T-cell (primary cell): ENCODE data around the gene ENTPD6. TPM values are rescaled to one million over a fixed set of nuclear protein-coding genes. Genes with fewer than 3 reads are reported as not detected.

Experiments used
- ATAC-seq, 4 experiments: fragments of 200-7000 bp in 3 of 4; fragments of 150-1000 bp in 1 of 4; cut with Tn5 transposase; replicated peaks in 1 of 4; 1 replicate in 3 of 4; 2 replicates in 1 of 4; pipeline ENCODE4 v1.10.0; 2021; ENCODE audit warnings: moderate library complexity in 3 of 4, mild to moderate bottlenecking in 2 of 4, moderate number of reproducible peaks in 1 of 4
- CTCF ChIA-PET, 2 donors: fragments of 300-600 bp; sonication (Branson Sonifier 250); formaldehyde crosslinking; loops; one replicate each; lab custom pipeline; 2022; ENCODE audit warnings: antibody characterized with exemption in 2 of 2; lab: Charles Lee
- POLR2A ChIA-PET, 2 donors: fragments of 300-600 bp; sonication (Branson Sonifier 250); formaldehyde crosslinking; loops; one replicate each; lab custom pipeline; 2022; ENCODE audit warnings: antibody characterized with exemption in 2 of 2; lab: Charles Lee
- DNase-seq, 35 experiments: peaks; one replicate each; pipeline versions ENCODE4 v3.0.0 to v3.0.0-alpha.2; 2013 to 2023
- H3K27ac ChIP-seq: one replicate; pipeline ENCODE4 v1.5.1; 2013; ENCODE audit warnings: low read length
- H3K27me3 ChIP-seq, 2 experiments: replicated peaks in 1 of 2; 1 replicate in 1 of 2; 2 replicates in 1 of 2; pipeline versions ENCODE4 v1.6.1 to v1.7.0; 2013; ENCODE audit warnings: low read length in 1 of 2, mixed read lengths in 1 of 2; ENCODE audit not compliant: control insufficient read depth in 2 of 2, insufficient read depth in 2 of 2; ENCODE audit errors: extremely low read depth in 1 of 2
- H3K36me3 ChIP-seq, 2 donors: 1 replicate in 1 of 2; 2 replicates in 1 of 2; pipeline versions ENCODE4 v1.6.1 to v1.7.0; 2013; ENCODE audit warnings: low read length in 1 of 2; ENCODE audit not compliant: control insufficient read depth in 2 of 2, insufficient read depth in 1 of 2; ENCODE audit errors: extremely low read depth in 1 of 2
- H3K4me1 ChIP-seq, 2 experiments: 1 replicate in 1 of 2; 2 replicates in 1 of 2; pipeline versions ENCODE4 v1.6.1 to v1.7.0; 2013; ENCODE audit warnings: low read length in 2 of 2, mixed read lengths in 1 of 2; ENCODE audit not compliant: insufficient read depth in 2 of 2, control insufficient read depth in 1 of 2; ENCODE audit errors: extremely low read depth in 1 of 2
- H3K4me3 ChIP-seq, 2 donors: 1 replicate in 1 of 2; 2 replicates in 1 of 2; pipeline versions ENCODE4 v1.5.1 to v1.7.0; 2013; ENCODE audit warnings: mild to moderate bottlenecking in 2 of 2, low read length in 1 of 2, moderate library complexity in 1 of 2; ENCODE audit not compliant: control insufficient read depth in 1 of 2; ENCODE audit errors: extremely low read depth in 1 of 2
- H3K9me3 ChIP-seq: 2 replicates; pipeline ENCODE4 v1.7.0; 2013
- H3K27ac Mint-ChIP-seq, 2 donors: one replicate each; pipeline ENCODE4 v1.8.0; 2020 to 2021; ENCODE audit warnings: mild to moderate bottlenecking in 2 of 2, mixed read lengths in 2 of 2
- H3K27me3 Mint-ChIP-seq, 2 donors: one replicate each; pipeline ENCODE4 v1.8.0; 2021 to 2022; ENCODE audit warnings: mixed read lengths in 2 of 2
- H3K36me3 Mint-ChIP-seq: one replicate; pipeline ENCODE4 v1.8.0; 2021; ENCODE audit warnings: mixed read lengths
- H3K4me1 Mint-ChIP-seq, 3 donors: one replicate each; pipeline ENCODE4 v1.8.0; 2020 to 2022; ENCODE audit warnings: mixed read lengths in 3 of 3, mild to moderate bottlenecking in 1 of 3
- H3K4me3 Mint-ChIP-seq, 3 donors: one replicate each; pipeline ENCODE4 v1.8.0; 2020 to 2022; ENCODE audit warnings: mild to moderate bottlenecking in 3 of 3, mixed read lengths in 3 of 3, moderate library complexity in 3 of 3
- H3K9me3 Mint-ChIP-seq, 3 donors: one replicate each; pipeline ENCODE4 v1.8.0; 2020 to 2022; ENCODE audit warnings: mixed read lengths in 3 of 3
- WGBS: methylation state at CpG from one replicate; pipeline ENCODE4 v1.1.5; 2013; ENCODE audit warnings: missing lambda C conversion rate; ENCODE audit not compliant: insufficient coverage; 5-methylcytosine and 5-hydroxymethylcytosine counted together
- total RNA-seq, 35 experiments: library from RNA in 6 of 35; stranded (reverse) in 6 of 35; fragments of 120-200 nt in 1 of 35; gene quantifications; one replicate each; pipeline versions ENCODE4 v1.2.1 to v1.2.4 and lab custom pipeline; 2013 to 2026

The ENTPD6 gene
- total RNA-seq, 5 donors from 2014 or later (not counting 1 experiment from before 2014, with no cell fraction given): 80.5 to 102 (median 90.9) TPM

- H3K27ac ChIP-seq: no peak overlapping the region
- 88% methylated on average over 5 of the region's 9 CpGs for WGBS
- ATAC-seq: no peak
- H3K27me3 Mint-ChIP-seq: no peaks in the 10 kb centered on the region
- H3K4me1 Mint-ChIP-seq: peaks cover 35 to 40% (median 36%) of the 10 kb centered on the region in 3 donors
- no peak overlapping the region for H3K27ac Mint-ChIP-seq
- no peaks in the 10 kb centered on the region for H3K9me3 ChIP-seq
- no peaks in the 10 kb centered on the region for H3K4me1 ChIP-seq
- ChIA-PET CTCF (interaction anchor here in 1 of 2 donors (0.5 kb wide), 1 partner anchor 1204 kb away, joined by 4 read pairs; no protein-coding TSS in a partner anchor), POLR2A (no interaction called here)
- H3K36me3 ChIP-seq: no peaks in the 10 kb centered on the region
- H3K27me3 ChIP-seq: no peaks in the 10 kb centered on the region
- DNase-seq: no peak
- H3K4me3 ChIP-seq: no peak overlapping the region
- H3K4me3 Mint-ChIP-seq: no peak overlapping the region
- H3K9me3 Mint-ChIP-seq: no peaks in the 10 kb centered on the region
- H3K36me3 Mint-ChIP-seq: peaks cover 6% of the 10 kb centered on the region
These were observed 9.2 kb downstream of the ENTPD6 start for GRCh38 chr20:25204550-25205276.

- WGBS: 91% methylated on average over 19 of the region's 21 CpGs
- no peak overlapping the region for H3K27ac ChIP-seq
- H3K9me3 ChIP-seq: no peaks in the 10 kb centered on the region
- H3K36me3 ChIP-seq: no peaks in the 10 kb centered on the region
- H3K4me1 ChIP-seq: no peaks in the 10 kb centered on the region
- H3K4me3 Mint-ChIP-seq: no peak overlapping the region
- no peaks in the 10 kb centered on the region for H3K9me3 Mint-ChIP-seq
- no peak for DNase-seq
- peaks cover 27 to 33% (median 29%) of the 10 kb centered on the region in 3 donors for H3K4me1 Mint-ChIP-seq
- ChIA-PET POLR2A (no interaction called here), CTCF (no interaction called here)
- no peaks in the 10 kb centered on the region for H3K27me3 Mint-ChIP-seq
- peaks cover 9% of the 10 kb centered on the region for H3K36me3 Mint-ChIP-seq
- ATAC-seq: no peak
- no peaks in the 10 kb centered on the region for H3K27me3 ChIP-seq
- H3K27ac Mint-ChIP-seq: no peak overlapping the region
- no peak overlapping the region for H3K4me3 ChIP-seq
These were observed 10.0 kb downstream of the ENTPD6 start for GRCh38 chr20:25205277-25206062.

GRCh38 chr20:25206063-25206403 lies 10.5 kb downstream of the ENTPD6 start:
- Histone ChIP-seq H3K27me3 (no peaks in the 10 kb centered on the region), H3K9me3 (no peaks in the 10 kb centered on the region), H3K36me3 (peaks cover 0 to 4% of the 10 kb centered on the region in 2 donors), H3K27ac (no peak overlapping the region), H3K4me3 (no peak overlapping the region), H3K4me1 (no peaks in the 10 kb centered on the region)
- Mint-ChIP-seq H3K4me1 (peaks cover 22 to 27% (median 23%) of the 10 kb centered on the region in 3 donors), H3K9me3 (no peaks in the 10 kb centered on the region), H3K36me3 (peaks cover 9% of the 10 kb centered on the region), H3K27me3 (no peaks in the 10 kb centered on the region), H3K27ac (no peak overlapping the region), H3K4me3 (no peak overlapping the region)
- ATAC-seq (no peak), DNase-seq (no peak)
- ChIA-PET POLR2A (no interaction called here), CTCF (no interaction called here)
- 85% methylated on average over 6 of the region's 9 CpGs for WGBS

GRCh38 chr20:25206548-25206947 lies 11.0 kb downstream of the ENTPD6 start:
- Mint-ChIP-seq H3K27me3 (no peaks in the 10 kb centered on the region), H3K27ac (no peak overlapping the region), H3K9me3 (no peaks in the 10 kb centered on the region), H3K4me1 (peaks cover 18 to 22% (median 20%) of the 10 kb centered on the region in 3 donors), H3K36me3 (peaks cover 12% of the 10 kb centered on the region), H3K4me3 (no peak overlapping the region)
- WGBS: 96% methylated on average over 7 of the region's 8 CpGs
- Histone ChIP-seq H3K4me1 (no peaks in the 10 kb centered on the region), H3K4me3 (no peak overlapping the region), H3K9me3 (no peaks in the 10 kb centered on the region), H3K27me3 (no peaks in the 10 kb centered on the region), H3K27ac (no peak overlapping the region), H3K36me3 (peaks cover 4% of the 10 kb centered on the region in 2 donors)
- POLR2A ChIA-PET: no interaction called here
- ATAC-seq (no peak), DNase-seq (no peak)
- CTCF ChIA-PET: no interaction called here

- ChIA-PET POLR2A (no interaction called here), CTCF (no interaction called here)
- Mint-ChIP-seq H3K9me3 (no peaks in the 10 kb centered on the region), H3K36me3 (peaks cover 20% of the 10 kb centered on the region), H3K4me1 (peaks cover 17 to 18% (median 17%) of the 10 kb centered on the region in 3 donors), H3K27me3 (no peaks in the 10 kb centered on the region), H3K4me3 (no peak overlapping the region), H3K27ac (no peak overlapping the region)
- Histone ChIP-seq H3K4me3 (no peak overlapping the region), H3K27ac (no peak overlapping the region), H3K9me3 (no peaks in the 10 kb centered on the region), H3K27me3 (no peaks in the 10 kb centered on the region), H3K36me3 (peaks cover 4 to 11% of the 10 kb centered on the region in 2 donors), H3K4me1 (no peaks in the 10 kb centered on the region)
- DNase-seq (no peak), ATAC-seq (no peak)
- WGBS: 95% methylated on average over 16 of the region's 22 CpGs
These were observed 11.8 kb downstream of the ENTPD6 start for GRCh38 chr20:25207149-25207959.

GRCh38 chr20:25207960-25208534 lies 12.5 kb downstream of the ENTPD6 start:
- Histone ChIP-seq H3K4me1 (no peaks in the 10 kb centered on the region), H3K27ac (no peak overlapping the region), H3K4me3 (no peak overlapping the region), H3K9me3 (no peaks in the 10 kb centered on the region), H3K27me3 (no peaks in the 10 kb centered on the region), H3K36me3 (peaks cover 4 to 13% of the 10 kb centered on the region in 2 donors)
- POLR2A ChIA-PET: interaction anchor here in 1 of 2 donors (0.6 kb wide), 1 partner anchor 961 kb away, joined by 3 read pairs; no protein-coding TSS in a partner anchor
- DNase-seq (no peak), ATAC-seq (no peak)
- CTCF ChIA-PET: interaction anchor here in 1 of 2 donors (0.6 kb wide), 1 partner anchor 294 kb away, joined by 3 read pairs; no protein-coding TSS in a partner anchor
- Mint-ChIP-seq H3K4me1 (peaks cover 13 to 17% (median 14%) of the 10 kb centered on the region in 3 donors), H3K27me3 (no peaks in the 10 kb centered on the region), H3K4me3 (no peak overlapping the region), H3K36me3 (peaks cover 20% of the 10 kb centered on the region), H3K9me3 (no peaks in the 10 kb centered on the region), H3K27ac (no peak overlapping the region)
- WGBS: 97% methylated on average over 4 of the region's 9 CpGs
